HG03060 (cell line): Measurements from ENCODE around the gene SMAD7.

Source experiments
- ATAC-seq: cut with Tn5 transposase; IDR thresholded peaks from one replicate; pipeline ENCODE4 v1.9.1; 2021; ENCODE audit warnings: low read depth, moderate number of reproducible peaks; ENCODE audit not compliant: unreplicated experiment

The SMAD7 gene

DNA sequence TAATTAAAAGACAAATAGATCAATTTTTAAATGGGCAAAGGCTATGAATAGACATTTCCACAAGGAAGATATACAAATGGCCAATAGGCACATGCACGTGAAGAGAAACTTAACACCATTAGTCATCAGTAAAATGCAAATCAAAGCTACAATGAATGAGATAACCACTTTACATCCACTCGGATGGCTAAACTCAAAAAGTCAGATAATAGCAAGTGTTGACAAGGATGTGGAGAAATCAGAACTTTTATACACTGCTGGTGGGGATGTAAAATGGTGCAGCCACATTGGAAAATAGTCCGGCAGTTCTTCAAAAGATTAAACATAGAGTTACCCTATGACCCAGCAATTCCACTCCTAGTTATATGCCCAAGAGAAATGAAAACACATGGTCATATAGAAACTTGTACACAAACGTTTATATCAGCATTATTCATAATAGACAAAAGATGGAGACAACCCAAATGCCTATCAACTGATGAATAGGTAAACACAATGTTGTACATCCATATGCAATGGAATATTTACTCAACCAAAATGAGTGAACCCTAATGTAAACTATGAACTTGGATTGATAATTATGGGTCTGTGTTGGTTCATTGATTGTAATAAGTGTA is 51.1 kb downstream of the SMAD7 start:
- ATAC-seq: no peak

DNA sequence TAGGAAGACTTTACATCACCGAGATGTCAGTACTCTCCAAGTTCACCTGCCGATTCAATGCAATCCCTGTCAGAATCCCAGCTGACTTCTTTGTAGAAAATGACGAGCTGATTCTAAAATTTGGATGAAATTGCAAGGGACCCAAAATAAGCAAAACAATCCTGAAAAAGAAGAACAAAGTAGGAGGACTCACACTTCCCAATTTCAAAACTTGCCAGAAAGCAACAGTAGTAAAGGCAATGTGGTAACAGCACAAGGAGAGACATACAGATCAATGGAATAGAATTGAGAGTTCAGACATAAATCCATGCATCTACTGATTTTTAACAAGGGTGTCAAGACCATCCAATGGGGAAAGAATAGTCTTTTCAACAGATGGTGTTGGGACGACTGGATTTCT is 52.2 kb downstream of the SMAD7 start:
- no peak for ATAC-seq

GRCh38 chr18:48897531-48897930 is 53.2 kb downstream of the SMAD7 start:
- ATAC-seq: no peak

- no peak for ATAC-seq
Measured at GRCh38 chr18:48896875-48897511, 53.8 kb downstream of the SMAD7 start.

DNA sequence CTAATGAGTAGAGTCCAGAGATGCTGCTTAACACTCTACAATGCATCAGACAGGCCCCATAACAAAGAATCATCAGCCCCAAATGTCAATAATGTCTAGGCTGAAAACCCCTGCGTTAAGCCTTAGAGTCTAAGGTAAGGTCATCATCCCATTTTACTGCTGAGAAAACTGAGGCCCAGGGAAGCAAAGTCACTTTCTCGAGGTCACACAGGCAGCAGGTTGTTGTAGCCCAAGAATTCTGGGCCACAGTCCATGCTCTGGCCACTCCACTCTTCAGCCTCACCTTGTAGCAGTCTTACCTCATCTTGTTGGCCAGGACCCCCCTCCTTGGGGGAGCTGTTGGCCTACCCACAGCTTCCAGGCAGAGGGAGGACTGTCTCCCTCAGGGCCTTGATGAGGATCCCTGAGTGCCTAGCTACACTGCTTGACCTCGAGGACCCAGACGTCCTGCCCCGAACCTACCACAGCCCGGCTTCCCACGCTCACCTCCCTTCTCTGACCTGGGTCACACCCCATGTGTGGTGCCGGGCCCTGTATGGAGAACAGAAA is 54.4 kb downstream of the SMAD7 start:
- ATAC-seq: no peak

GRCh38 chr18:48894799-48895346 is 55.9 kb downstream of the SMAD7 start:
- ATAC-seq: no peak

DNA sequence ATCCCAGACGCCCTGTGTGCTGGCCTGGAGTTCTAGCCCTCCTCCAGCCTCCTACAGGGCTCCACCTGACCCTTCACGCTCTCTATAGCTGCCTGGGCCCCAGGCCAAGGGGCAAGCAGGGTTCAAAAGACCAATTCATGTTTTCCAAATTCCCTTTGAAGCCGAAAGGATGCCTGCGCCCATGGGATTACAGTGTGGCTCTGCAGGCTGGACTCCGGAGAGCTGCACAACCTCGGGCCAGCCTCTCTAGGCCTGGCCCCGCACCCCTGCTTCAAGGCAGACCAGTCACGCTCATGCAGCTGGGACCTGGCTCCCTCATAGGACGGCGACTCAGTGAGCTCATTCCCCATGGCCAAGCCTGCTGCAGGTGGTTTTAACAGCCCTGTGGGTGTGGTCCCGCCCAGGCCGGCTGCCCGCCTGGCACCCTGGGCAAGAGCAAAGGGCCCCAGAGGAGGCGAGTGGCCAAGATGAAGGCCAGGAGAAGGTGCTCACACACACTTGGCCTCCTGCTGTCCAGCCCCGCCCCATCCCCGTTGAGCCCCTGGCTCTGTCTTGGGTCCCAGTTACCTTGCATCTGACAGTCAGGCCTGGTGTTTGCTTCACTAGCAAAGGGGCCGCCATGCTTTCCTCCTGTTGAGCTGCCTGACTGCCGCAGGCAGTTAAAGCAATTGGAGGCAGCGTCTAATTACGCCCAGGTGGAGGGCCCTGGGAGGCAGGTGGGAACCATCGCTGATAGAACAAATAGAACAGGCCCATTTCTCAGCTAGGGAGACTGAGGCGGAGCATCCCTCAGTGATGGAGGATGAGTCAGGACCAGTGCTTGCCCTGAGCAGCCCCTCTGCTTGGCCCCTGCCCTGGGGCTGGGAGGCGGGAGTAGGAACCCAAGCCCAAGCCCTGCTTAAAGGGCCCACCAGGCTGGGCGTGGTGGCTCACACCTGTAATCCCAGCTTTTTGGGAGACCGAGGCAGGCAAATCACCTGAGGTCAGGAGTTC is 56.9 kb downstream of the SMAD7 start:
- ATAC-seq: no peak

GRCh38 chr18:48893061-48893607 is 57.6 kb downstream of the SMAD7 start:
- ATAC-seq: no peak

GRCh38 chr18:48892146-48892855 is 58.5 kb downstream of the SMAD7 start:
- no peak for ATAC-seq

GRCh38 chr18:48891721-48892120 is 59.0 kb downstream of the SMAD7 start:
- ATAC-seq: no peak

GRCh38 chr18:48889981-48890762 is 60.6 kb downstream of the SMAD7 start:
- ATAC-seq: no peak

GRCh38 chr18:48889115-48889941 is 61.4 kb downstream of the SMAD7 start:
- ATAC-seq: no peak

GRCh38 chr18:48888773-48889080 is 62.0 kb downstream of the SMAD7 start:
- ATAC-seq: no peak

DNA sequence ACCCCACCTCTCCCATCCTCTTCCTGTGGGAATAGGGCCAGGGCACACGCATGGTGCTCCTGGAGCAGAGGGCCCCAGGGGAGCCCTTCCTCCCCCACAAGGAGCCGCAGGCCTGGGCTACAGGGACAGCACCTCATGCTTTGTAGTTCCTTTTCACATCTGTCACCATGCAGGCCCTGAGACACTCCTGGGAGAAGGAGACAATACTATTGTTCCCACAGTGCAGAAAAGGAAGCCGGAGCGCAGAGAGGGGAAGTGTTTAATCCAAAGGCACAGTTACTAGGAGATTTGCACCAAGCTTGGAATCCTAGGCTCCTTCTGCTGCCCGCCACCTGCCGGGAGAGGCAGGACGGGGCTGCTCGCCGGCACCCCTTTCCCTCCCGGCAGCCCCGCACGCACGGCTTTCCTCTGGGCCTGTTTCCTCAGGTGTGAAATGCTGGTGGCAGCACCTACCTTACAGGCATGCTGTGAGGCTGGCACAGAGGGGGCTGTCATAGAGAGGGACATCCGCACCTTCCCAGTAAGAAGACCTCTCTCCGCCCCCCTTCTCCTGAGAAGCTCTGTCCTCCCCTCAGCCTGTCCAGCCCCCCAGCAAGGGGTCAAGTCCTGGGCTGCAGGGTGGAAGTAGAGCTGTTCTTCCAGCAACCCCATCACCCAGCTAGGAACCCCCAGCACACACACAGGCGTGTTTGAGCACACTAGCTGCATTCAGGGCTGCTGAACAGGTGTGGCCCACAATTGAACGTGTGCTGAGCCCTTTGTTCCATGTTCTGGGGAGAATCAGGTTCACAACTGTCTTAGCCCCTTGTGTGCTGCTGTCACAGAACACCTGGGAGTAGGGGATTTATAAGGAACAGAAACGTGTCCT is 62.6 kb downstream of the SMAD7 start:
- ATAC-seq: no peak

GRCh38 chr18:48887294-48887904 is 63.4 kb downstream of the SMAD7 start:
- ATAC-seq: no peak

DNA sequence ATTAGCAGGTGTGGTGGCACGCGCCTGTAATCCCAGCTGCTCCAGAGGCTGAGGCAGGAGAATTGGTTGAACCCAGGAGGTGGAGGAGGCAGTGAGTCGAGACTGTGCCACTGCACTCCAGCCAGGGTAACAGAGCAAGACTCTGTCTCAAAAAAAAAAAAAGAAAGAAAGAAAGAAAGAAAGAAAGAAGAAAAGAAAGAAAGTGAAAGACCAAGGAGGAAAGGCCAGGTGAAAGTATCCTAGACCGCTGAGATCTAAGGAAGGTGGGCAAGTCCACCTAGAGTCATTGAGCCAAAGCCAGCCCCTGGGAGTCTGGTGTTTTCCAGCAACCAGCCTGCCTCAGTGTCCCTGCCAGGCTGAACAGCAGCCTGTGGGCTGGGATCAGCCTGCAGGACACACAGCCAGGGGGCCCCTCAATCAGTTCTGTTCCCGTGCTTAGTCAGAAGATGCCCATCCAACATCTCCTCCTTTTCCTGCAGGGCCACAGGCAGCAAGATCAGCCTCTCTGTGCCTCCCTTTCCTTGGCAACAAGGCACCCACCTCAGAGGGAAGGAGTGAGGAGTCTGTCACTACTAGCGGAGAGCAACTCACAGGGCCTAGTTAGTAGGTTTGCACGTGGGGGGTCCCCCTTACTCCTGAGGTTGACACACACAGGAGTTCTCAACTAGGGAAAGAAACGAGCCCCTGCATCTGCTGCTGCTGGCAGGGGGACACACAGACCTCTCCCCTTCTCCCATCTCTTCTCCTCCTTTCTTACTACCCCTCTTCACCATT is 64.1 kb downstream of the SMAD7 start:
- no peak for ATAC-seq
